Subcutaneous adipose tissue (tissue), 4 donors: Measurements from ENCODE around the gene ALOX5AP. TPM values are rescaled to one million over a fixed set of nuclear protein-coding genes. Genes with fewer than 3 reads are reported as not detected.

Source experiments
- total RNA-seq, 4 donors: library from RNA; depleted of rRNA; stranded (reverse); fragments of >200 nt; gene quantifications; one replicate each; pipeline ENCODE4 v1.1.0, GENCODE V29; 2016
- TF ChIP-seq, protein P1 (sequence below): fragments of 450-650 bp; IDR thresholded peaks from one replicate; pipeline ENCODE4 v1.5.1; 2016; ENCODE audit warnings: low read depth, mild to moderate bottlenecking, control low read depth, antibody characterized with exemption, moderate library complexity

The ALOX5AP gene
- total RNA-seq, 4 donors from 2014 or later: 6.6 to 123 (median 58.5) TPM

DNA sequence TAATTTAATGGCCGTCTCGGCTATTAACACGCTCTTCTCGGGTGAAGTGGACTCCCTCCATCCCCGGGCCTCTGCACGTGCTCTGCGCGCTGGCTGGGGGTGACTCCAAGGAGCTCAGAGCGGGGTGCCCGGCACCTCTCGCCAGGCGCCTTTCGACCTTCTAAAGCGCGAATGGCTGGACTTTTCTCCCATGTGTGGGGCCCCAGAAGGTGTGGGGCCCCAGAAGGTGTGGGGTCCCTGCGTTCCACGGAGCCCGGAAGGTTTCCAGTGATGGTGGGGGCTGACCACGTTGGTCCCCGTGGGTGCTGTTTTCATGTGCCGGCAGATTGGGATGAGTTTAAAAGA is 3.3 kb upstream of the ALOX5AP start:
- TF ChIP-seq, protein P1, sequence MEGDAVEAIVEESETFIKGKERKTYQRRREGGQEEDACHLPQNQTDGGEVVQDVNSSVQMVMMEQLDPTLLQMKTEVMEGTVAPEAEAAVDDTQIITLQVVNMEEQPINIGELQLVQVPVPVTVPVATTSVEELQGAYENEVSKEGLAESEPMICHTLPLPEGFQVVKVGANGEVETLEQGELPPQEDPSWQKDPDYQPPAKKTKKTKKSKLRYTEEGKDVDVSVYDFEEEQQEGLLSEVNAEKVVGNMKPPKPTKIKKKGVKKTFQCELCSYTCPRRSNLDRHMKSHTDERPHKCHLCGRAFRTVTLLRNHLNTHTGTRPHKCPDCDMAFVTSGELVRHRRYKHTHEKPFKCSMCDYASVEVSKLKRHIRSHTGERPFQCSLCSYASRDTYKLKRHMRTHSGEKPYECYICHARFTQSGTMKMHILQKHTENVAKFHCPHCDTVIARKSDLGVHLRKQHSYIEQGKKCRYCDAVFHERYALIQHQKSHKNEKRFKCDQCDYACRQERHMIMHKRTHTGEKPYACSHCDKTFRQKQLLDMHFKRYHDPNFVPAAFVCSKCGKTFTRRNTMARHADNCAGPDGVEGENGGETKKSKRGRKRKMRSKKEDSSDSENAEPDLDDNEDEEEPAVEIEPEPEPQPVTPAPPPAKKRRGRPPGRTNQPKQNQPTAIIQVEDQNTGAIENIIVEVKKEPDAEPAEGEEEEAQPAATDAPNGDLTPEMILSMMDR: no peak

DNA sequence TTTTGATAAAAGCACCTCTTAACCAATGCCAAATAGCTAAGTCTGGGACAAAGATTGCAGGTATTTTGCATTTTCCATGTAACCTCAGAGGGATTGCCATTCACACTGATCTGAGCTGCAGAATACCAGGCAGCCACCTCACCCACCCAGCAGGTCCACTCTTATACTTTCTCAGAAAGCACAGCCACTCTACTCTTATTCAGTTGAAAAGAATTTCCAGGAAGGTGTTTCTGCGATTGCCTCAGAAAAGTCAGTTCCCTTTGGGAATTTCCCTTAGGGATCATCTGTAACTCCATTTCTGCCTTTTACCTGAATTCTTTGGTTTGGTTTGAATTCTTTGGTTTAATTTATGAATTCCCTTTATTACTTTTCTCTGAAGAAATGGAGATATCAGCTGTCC is 904 bp upstream of the ALOX5AP start:
- TF ChIP-seq, protein P1: no peak

DNA sequence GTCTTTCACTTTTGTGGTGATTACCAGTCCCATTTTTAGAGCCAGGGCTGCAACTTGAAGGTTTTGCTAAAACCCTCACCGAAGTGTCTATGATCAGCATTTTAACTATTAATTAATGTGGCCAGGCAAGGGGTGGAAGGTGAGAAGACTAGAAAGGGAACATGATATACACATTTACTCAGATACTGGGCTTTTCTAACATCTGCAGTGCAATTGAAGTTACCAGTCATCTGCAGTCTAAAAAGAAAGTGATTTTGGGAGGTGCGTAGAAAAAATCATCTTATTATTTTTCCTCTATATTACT is 481 bp downstream of the ALOX5AP start:
- TF ChIP-seq, protein P1: no peak

DNA sequence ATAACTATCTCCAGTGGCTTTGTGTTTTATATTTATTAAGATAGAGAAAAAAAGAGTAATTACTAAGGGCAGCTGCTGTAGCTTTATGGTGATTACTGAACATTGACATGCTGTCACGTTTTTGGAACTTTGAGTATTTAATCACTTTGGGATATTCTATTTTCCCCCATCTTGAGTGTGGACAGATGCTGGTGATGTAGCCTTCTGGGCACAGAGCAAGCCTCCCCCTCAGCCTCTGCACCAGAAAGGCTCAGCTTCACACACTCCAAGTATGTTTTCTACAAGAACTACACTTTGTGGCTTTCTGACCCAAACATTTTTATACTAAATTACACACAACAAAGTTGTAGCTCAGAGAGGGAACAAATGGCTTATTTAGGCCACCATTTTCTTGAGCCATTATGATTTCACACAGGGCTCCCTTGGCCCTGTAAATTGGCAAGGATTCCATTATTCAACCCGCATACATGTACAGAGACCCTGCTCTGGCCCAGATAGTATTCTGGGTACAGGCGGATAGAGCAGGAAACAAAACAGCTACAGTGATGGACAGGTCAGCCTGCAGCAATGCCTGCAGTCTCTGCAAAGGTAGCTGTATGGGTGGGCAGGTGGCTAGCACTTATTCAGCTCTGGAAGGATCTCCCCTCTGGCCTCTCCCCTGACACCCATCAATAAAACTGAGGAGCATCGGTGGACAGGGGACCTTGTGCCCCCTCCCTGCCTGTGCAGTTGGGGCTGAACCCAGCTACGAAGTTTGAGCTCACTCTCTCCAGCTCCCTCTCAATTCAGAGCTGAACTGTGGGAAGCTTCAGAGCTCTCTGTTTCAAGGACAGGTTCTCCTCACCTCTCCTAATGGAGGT is 1.3 kb downstream of the ALOX5AP start:
- TF ChIP-seq, protein P1: no peak

DNA sequence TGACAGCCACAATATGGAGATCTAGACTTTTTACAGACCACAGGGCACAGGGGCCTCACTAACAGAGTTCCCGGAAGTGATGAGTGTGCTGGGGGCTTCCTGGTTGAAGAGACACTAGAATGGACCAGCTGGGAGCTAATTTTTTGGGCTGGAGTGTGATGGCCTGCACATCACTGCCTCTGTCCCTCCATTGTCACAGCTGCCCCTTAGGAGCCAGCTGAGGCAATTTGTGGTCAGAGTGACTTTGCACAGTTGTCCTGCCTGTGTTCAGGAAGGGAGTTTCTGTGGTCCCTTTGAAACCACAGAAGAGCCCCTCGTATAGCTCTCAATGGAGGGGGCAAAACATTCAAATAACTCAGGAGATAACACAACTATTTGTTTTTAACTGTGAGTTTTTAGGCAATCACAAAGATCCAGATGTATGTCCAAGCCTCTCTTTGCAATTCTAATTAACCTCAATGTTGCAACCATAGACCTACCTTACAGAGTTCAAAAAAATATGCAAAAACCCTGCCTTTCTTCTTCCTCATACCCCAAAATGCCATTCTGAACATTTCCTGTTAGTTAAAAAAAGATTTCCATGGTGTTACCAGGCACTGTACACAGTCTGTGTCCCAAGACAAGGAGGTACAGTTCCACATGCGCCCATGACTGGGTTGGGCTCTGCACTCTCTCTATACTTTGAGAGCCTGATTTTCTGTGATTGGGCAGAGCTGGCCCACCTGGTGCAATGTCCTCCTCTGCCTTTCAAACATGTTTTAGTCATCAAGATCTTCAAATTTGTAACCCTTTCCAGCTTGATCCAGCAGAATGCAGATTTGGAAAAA is 2.4 kb downstream of the ALOX5AP start:
- TF ChIP-seq, protein P1: no peak

DNA sequence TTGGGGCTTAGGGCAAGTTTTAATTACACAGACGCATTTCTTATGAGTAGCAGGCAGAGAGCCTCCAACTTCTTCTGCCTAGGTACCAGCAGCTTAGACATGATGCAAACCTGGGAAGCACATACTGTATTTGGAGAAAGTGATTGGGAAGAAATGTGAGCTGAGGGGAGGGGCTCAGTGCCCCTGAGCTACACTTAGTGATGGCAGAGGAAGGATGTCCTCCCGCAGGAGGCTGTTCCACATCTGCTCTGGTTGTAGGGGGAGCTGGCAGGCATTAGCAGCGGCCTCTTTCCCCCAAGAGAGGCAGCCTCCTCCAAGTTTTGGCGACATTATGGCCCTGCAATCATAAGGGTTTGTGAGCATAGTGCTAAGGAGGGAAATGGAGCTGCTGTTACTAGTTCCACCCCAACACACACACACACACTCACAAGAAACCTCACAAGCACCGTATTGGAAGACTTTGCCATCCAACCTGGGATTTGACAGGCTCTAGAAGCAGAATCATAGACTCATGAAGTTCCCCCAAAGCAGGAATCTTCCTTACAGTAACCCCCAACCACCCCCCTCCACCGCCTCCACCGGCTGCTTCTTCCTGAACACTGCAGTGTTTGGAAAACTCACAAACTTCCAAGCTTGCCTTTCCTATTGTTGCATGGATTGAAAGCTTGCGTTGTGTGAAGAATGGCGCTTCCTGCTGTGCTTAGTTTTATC is 3.3 kb downstream of the ALOX5AP start:
- TF ChIP-seq, protein P1: no peak

DNA sequence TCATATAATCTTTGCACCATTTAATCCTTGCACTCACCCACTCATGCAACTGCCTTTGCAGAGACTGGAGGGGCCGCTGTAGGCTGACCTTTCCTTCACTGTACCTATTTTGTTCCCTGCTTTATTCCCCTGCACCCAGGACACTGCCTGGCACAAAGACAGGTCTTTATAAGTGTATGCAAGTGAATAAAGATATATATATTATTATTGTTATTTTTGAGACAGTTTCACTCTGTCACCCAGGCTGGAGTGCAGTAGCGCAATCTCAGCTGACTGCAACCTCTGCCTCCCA is 3.8 kb downstream of the ALOX5AP start:
- TF ChIP-seq, protein P1: no peak
